GM18909 (cell line): Measurements from ENCODE around the gene STYXL1.
"Not testable (repeated sequence)": the region's sequence is repeated elsewhere in the genome, so short reads cannot be mapped to it uniquely, and the experiment has no call there.

ENCODE experiments used
- ATAC-seq: cut with Tn5 transposase; IDR thresholded peaks from one replicate; pipeline ENCODE4 v1.9.1; 2021; ENCODE audit warnings: mild to moderate bottlenecking; ENCODE audit not compliant: unreplicated experiment, poor library complexity

Gene STYXL1

DNA sequence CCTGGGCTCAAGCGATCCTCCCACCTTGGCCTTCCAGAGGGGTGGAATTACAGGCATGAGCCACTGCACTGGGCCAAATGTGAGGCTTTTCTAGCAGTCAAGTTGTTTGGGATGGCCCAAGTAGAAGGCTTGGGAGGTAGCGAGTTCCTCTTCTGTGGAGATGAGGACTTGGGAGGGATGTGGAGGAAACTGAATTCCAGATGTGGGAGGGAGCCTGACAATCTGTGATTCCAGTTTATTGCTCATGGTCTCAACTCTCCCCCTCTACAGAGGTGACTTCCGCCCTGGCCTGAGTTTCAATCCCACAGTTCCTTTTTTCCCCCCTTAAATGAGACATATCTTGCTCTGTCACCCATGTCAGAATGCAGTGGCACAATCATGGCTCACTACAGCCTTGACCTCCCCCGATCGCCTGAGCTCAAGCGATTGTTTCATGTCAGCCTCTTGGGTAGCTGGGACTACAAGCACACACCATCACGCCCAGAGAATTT, 3.4 kb downstream of the STYXL1 start:
- no peak for ATAC-seq

DNA sequence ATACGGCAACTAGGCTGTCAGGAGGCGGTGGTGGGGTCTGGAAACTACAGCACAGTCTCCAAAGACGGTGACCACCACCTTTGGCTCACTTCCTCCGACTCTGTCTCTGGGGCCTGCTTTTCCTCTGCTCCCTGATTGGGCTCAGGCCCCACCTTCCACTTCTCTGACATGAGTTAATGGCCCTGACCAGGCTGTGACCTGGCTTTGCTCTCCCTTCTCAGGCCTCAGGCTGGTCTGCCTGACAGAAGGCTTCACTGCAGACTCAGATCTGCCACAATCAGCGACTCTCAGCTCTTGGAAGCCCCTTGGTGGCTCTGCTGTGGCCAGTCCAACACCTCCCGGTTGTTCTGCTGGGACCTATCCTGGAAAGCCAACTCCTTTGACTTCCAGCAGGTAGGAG, 7.7 kb downstream of the STYXL1 start:
- no peak for ATAC-seq

DNA sequence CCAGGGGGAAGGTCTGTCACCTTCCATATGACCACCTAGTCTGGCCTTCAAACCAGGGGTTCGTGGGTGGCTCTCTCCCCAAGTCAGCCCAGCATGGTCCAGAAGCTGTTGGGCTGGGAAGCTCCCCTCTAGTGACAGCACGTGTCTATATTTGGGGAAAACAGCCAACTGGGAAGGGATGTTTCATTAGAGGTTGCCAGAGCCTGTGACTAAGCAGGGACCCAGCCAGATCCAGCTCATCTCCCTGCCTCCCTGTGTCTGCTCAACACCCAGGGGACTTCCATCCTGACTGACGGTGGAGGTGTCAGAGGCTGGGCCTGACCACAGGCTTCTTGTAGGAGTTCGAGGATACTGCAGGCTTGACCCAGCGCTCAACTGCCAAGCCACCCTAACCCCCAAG, 10.5 kb downstream of the STYXL1 start:
- ATAC-seq, result no peak

DNA sequence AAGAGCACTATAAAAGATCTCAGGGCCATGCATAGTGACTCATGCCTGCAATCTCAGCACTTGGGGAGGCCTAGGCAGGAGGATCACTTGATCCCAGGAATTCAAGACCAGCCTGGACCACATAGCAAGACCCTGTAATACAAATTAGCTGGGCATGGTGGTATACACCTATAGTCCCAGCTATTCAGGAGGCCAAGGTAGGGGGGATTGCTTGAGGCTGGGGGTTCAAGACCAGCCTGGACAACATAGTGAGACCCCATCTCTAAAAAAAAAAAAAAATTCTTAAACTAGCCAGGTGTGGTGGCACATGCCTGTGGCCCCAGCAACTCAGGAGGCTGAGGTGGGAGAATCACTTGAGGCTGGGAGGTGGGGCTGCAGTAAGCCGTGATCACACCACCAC, 15.8 kb downstream of the STYXL1 start:
- ATAC-seq, result no peak

DNA sequence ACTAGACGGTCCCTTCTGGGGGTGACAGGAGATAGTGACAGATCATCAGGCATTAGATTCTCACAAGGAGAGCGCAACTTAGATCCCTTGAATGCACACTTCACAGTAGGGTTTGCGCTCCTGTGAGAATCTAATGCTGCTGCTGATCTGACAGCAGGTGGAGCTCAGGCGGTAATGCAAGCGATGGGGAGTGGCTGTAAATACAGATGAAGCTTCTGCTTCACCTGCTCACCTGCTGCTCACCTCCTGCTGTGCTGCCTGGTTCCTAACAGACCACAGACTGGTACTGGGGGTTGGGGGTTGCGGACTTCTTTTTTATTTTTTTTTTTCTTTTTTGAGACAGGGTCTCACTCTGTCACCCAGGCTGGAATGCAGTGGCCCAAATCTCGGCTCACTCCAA, 18.1 kb downstream of the STYXL1 start:
- not testable (repeated sequence) for ATAC-seq

DNA sequence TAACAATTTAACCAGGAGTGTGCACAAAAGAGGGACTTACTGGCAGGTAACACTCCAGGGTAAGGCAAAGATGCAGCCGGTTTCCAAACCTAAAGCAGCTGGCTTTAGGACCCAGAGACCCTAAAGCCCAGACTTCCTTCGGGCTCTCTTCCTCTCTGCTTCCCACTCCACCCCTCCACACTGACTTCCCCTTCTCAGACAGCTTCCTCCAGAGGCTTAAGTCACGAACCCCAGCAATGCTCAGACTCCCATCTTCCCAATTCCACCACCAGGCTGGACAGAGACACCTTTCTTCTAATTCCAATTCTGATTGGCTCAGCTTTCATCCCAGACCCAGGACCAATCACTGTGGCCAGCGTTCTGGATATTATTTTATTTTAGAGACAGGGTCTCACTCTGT, 24.8 kb downstream of the STYXL1 start:
- no peak for ATAC-seq

DNA sequence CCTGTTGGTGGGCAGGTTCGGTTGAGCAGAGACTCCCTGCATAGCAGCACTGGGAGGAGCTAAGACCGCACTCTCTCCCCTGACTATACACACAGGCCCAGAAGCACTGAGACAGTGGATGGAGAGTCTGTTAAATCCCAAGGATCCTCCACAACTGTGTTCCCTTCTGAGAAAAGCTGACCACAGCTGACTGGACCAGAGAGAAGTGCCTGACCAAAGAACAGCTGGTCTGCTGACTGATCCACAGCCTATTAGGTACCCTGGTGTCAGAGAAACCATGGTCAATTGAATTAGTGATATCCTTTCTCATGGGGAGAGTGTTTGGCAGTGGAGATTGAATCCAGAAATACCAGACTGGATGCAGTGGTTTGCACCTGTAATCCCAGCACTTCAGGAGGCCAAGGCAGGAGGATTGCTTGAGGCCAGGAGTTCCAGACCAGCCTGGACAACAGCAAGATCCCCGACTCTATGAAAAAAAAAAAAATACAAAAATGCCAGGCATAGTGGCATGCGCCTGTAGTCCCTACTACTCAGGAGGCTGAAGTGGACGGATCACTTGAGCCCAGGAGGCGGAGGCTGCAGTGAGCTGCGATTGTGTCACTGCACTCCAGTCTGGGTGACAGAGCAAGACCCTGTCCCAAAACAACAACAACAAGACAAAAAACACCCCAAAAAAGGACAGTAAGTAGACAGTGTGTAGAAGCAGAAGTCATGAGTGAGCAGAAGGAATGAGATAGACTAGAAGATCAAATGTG, 25.6 kb downstream of the STYXL1 start:
- ATAC-seq, result no peak

DNA sequence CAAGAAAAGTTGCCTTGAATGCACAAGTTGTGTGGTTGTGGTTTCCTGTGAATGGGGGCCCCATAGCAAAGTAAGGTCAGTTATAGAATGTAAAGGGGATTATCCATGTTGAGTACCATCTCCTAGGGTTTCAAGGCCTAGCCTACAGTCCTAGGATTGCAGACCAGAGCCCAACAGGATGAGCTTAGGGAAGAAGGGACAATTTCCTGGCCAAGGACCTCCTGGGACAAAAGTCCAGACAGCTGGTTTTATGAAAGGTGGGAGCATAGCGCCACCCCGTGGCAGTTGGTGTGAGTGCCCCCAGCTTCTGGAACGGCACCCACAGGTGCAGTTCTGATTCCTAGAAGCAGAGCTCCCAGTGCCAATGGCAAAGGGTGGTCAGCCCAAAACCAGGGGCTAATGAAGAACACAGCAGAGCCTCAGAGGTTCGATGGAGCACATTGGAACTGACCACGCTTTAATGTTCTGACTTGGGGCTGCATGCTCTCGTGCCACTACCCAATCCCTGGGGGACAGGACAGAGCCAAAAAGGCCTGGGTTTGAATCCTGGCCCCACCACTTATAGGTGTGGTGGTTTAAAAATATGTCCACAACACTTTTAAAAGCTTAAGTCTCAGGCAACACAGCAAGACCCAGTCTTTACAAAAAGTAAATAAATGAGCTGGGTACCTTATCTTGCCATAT, 27.6 kb downstream of the STYXL1 start:
- ATAC-seq, result no peak

DNA sequence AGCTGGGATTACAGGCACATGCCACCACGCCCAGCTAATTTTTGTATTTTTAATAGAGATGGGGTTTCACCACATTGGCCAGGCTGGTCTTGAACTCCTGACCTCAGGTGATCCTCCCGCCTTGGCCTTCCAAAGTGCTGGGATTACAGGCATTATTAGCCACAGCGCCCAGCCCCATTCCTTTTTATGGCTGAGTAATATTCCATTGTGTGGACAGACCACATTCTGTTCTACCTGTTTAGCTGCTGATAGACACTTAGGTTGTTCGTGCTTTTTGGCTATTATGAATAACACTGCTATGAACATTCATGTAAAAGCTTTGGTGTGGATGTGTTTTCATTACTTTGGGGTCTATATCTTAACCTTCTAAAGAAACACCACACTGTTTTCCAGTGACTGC, 29.3 kb downstream of the STYXL1 start:
- not testable (repeated sequence) for ATAC-seq

DNA sequence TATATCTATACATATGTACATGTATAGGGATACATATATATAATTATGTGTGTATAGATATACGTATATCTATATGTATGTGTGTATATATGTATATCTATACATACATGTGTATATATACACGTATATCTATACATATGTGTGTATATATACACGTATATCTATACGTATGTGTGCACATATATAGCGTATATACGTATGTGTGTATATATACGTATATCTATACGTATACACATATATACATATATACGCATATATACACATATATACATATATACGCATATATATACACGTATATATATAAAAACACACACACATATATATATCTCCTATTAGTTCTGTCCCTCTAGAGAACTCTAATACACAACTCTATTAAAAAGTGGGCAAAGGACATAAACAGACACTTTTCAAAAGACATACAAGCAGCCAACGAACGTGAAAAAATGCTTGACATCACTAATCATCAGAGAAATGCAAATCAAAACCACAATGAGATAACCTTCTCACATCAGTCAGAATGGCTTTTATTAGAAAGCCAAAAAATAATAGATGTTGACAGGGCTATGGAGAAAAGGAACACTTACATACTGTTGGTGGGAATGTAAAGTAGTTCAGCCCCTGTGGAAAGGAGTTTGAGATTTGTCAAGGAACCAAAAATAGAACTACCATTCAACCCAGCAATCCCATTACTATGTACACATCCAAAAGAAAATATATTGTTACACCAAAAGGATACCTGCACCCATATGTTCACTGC, 31.4 kb downstream of the STYXL1 start:
- no peak for ATAC-seq

DNA sequence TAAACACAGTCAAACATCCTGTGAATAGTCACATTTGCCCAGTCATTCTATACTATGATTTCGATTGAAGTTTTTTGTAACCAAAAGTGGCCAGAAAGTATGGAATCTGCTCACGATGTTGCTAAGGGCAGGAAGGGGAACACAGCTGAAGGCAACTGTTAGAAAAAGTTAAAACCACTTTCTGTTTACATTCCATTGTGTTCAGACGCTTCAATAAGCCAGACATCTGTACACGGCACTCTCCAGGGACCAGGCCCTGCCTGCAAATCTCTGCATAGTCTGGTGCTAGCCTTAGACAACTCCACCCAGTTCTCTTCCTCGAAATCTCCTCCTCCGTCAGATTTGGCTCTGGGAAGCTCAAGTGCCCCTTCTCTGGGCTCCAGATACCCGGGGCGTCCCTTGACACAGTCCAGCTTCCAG, 36.3 kb downstream of the STYXL1 start:
- ATAC-seq, result no peak

DNA sequence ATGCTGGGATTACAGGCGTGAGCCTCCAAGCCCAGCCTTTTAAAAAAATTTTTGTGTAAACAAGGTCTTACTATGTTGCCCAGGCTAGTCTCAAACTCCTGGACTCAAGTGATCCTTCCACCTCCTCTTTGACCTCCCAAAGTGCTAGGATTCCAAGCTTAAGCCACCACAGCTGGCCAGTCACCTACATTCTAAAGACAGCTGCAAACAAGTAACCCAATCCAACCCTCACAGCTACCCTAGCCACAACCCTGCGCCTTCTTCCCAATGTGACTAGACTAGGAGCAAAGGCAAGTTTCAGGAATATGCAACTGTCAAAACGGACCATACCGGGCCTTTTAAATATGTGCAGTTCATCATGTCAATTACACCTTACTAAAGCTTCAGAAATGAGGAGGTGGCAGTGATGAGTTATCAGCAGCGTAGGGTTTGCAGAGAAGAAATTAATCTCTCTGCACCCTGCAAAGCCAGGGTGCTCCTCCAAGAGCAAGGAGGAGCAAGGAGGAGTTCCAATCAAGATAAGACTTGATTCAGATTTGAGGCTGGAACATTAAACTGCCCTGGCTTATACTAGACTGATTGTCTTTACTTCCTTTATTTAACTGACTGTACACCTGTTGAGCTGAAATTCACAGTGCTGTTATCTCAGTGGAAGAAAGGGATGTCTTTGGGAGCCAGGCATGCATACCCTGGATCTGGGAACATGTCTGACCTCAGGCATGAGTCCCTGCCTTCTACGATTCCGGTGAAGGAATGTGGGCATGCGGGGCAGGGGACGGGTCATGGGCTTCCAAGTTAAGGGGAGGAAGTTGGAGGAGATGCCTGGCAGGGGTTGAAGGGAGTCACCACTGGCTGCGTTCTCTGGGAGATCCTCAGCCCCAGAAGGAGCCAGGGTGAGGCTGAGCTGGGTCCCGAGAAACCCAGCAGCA, 37.9 kb downstream of the STYXL1 start:
- no peak for ATAC-seq

DNA sequence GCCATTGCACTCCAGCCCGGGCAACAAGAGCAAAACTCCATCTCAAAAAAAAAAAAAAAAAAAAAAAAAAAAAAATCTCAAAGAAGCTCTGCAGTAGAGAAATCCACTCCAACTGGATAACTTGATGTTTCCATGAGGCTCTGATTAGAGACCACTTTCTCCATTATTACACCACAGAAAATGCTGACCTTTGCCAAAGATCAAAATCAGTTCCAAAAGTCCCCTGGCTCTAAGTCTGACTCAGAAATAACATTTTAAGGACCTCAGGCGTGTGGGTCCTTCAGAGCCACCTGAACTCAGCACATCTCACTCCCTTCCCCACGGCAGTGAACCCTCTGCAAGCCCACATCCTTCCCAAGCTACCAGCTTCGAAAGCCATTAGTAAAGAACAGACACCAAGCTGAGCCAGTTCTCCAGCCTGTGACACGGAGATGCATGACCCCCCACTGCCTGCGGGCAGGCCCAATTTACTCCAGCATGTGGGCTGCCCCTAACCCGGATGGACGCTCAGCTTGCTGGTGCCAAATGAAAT, 39.6 kb downstream of the STYXL1 start:
- ATAC-seq, result no peak

DNA sequence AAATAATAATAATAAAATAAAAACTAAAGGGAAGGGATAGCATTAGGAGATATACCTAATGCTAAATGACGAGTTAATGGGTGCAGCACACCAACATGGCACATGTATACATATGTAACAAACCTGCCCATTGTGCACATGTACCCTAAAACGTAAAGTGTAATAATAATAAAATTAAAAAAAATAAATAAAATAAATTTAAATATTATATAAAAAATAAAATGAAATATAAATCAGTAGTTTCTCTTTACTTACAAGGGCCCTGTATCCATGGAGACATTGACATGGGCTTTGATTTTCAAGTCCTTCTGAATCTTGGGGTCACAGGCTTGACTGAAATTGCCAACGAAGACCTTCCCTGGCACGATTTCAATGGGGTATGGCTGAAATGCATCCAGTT, 42.8 kb downstream of the STYXL1 start:
- not testable (repeated sequence) for ATAC-seq

DNA sequence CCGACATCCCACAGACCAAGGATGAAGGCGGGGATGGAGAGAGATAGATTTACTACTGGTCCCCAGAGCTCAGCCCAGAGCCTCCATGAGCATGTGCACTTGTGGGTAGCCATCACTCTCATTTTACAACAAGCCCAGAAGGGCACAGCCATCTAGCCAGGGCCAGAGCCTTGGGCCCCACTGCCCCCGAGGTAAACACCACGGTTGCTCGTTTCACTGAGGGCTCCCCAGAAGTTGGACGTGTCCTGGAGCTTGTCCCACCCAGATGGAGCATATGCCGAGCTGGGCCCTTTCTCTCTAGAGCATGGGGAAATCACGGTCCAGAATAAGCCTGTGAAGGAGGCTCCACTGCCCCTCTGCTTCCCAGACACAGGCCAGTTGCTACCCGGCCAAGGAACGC, 44.4 kb downstream of the STYXL1 start:
- ATAC-seq, result no peak

DNA sequence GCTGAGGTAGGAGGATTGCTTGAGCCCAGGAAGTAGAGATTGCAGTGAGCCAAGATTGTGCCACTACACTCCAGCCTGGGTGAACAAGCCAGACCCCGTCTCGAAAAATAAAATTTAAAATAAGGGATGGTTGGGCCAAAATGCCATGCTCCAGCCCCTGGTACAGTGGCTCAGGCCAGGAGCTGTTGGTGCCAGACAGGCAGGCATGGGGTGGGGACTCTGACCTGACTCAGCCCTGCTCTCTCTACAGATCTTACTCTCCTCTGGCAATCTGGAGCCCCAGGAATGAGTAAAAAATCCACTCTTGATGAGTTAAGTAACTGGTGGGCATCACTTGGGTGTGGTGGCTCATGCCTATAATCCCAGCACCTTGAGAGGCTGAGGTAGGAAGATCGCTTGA, 45.0 kb downstream of the STYXL1 start:
- no peak for ATAC-seq

DNA sequence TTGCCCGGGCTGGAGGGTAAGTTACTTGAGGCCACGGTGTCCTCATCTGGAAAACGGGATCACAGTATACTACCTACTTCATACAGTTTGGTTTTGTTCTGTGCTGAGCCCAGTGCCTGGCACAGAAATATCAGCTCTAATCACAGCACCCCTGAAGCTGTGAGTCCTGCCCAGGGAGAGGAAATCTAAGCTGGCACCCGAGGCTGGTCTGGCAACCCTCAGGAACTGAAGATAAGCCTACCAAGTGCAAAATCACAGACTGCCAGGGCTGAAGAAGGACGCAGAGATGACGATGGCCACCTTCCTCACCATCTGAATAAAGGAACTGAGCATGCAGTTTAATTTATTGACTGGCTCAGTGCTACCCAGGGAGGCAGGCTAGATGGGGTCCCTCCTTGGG, 45.7 kb downstream of the STYXL1 start:
- ATAC-seq, result no peak

DNA sequence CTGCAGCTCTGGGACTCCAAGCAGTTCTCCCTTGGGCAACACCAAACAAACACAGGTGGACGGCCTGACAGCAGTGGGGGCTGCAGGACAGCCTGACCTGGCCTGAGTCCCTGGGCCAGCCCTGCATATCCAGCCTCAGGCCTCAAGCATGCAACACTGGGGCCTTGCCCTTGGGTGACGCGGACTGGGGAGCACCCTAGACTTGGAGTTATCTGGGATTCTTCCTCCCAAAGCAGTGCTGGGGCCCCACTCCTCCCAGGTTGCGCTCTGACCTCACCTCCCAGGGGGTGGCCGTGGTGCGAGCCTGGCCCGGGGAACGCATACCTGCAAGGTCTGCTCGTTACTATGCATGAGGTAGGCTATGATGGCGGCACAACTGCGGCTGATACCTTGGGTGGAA, 47.2 kb downstream of the STYXL1 start:
- ATAC-seq, result no peak

DNA sequence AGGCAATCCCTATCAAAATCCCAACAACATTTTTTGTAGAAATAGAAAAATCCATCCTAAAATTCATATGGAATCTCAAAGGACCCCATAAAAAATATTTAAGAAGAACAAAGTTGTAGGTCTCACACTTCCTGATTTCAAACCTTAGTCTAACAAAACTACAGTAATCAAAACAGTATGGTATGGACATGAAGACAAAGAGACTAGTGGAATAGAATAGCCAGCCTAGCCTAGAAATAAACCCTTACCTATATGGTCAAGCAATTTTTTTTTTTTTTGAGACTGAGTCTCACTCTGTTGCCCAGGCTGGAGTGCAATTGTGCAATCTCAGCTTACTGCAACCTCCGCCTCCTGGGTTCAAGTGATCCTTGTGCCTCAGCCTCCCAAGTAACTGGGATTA, 49.8 kb downstream of the STYXL1 start:
- ATAC-seq, result no peak

DNA sequence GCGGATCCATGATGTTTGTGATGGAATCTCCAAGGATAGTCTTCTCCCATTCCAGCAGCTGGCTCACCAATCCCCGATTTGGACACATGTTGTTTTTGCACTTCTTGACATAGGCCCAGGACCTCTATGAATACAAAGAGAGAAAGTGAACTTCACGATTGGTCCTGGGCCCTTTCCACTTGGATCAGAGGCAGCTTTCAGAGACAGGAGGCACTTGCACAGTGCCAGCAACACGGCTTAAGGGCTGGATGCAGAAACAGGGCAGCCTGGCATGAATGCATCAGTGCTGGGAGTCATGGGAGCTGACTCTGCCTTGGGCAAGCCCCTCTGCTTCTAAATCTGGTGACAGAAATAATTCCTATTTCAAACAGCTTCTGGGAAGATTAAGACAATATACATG, 51.3 kb downstream of the STYXL1 start:
- ATAC-seq, result no peak
